ENCODE measurements around the gene ECSIT. TPM values are rescaled to one million over a fixed set of nuclear protein-coding genes. Genes with fewer than 3 reads are reported as not detected.

ECSIT gene
- polyA plus RNA-seq, 1 of the 3 experiments (the other 2 are of a cell fraction): 43.8 TPM

DNA sequence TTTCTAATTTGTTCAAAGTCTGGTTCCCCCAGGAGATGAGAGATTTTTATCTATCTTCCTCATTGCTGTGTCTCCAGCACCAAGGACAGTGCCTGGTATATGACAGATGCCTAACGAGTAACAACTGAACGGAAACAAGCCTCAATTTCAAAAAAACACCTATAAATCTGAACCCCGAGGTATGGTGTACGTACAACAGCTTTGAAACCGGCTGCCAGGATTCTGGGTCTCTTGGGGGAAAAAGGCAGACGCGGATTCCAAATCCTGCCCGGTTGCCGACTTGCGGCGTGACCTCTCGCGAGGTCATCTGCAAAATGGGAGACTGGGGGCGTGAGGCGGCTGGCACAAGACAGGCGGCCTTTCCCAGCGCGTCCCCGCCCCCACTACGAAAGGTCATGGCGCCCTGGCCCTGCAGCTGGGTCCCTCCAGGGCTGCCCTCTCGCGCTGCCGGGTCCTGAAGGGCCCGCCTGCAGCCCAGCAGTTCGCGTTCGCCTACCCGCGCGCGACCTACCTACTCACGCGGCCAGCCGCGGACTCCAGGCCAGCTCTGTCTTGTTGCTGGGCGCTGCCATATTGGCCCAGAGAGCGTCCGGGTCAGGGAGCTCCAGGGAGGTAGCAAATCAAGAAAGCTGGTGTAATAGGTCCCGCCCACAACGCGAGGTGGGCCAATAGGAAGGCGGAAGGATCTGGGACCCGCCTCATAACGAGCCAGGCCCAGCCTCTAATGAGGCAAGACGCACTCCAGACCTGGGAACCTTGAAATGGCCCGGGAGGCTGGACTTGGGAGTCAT is at the start of gene ECSIT (continued):
- TF ChIP-seq IRF3 (IDR thresholded peaks at IDR 0.05; ENCODE audit: low read depth, low read length): no peak
- no peak for TF ChIP-seq USF2 (IDR thresholded peaks at IDR 0.05; ENCODE audit: borderline replicate concordance, low read depth, low read length)
- no peak for TF ChIP-seq ELF1 (IDR thresholded peaks at IDR 0.05)
- TF ChIP-seq CTCF (IDR thresholded peaks at IDR 0.05): no peak
- TF ChIP-seq NFIC (IDR thresholded peaks at IDR 0.05; ENCODE audit: borderline replicate concordance): 0 out of 2 replicates have a peak, but pooled peaks have one; percentile 13
- TF ChIP-seq MXI1 (IDR thresholded peaks at IDR 0.05; ENCODE audit: low read depth, low read length): peak; percentile 95
- TF ChIP-seq FOXJ3 (CRISPR knock-in tag; IDR thresholded peaks at IDR 0.05): no peak; the same call in 1 of the 2 replicates
- TF ChIP-seq POLR2AphosphoS5 (IDR thresholded peaks at IDR 0.05; ENCODE audit: low read depth, low read length): peak; percentile 69
- peak; percentile 98 for TF ChIP-seq SIN3A (IDR thresholded peaks at IDR 0.05; ENCODE audit: borderline replicate concordance, low read depth, low read length)
- TF ChIP-seq EZH2phosphoT487 (IDR thresholded peaks at IDR 0.05; ENCODE audit: borderline replicate concordance, low read depth): no peak

DNA sequence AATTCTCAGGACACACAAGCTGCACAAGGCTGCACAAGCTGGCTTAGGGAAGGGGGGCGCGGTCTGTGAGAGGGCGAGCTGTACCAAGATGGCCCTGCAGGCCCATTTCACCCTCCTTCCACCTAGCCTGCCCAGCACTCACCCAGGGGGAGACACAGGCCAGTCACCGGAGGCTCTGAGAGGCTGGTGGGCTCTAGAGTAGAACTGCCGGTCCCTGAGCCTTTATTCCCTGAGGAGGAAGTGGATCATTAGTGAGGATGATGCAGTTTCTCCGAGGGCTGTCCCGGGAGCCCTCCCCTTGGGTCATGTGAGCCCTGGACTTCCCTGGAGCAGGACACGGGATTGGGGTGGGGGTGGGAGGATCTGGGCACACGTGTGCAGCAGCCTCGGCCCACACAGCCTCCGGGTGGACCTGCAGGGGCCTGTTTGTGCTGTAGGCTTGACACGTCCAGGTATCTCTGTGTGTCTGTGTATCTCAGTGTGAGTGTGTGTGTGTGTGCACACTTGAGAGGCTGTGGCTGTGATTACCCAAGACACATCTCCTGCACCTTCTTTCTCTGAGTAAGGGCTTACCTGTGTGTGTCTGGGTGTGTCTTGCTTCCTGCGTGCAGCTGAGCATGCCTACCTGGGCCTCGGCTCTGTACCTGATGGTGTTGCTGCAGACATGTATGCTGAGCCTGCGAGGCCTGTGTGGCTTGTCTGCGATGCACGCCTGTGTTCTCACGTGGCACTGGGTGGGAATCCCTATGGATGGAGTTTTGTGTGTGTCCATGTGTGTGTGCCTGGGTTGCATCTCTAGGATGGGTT is 48.7 kb upstream of the ECSIT start, which contains the start of gene ACP5:
ACP5 (minus strand) TSS at position 195 of the 807 bp plus-strand sequence. CDS start 328 bp downstream, outside the sequence.
- no peak within 1 kb of the TSS for H2AFZ ChIP-seq (ENCODE audit: low read depth)
- H3K27ac ChIP-seq (ENCODE audit: low read depth in 2 of 2, low read length in 1 of 2): no peak within 1 kb of the TSS
- H3K79me2 ChIP-seq (ENCODE audit: insufficient read depth): no peaks in the 10 kb centered on the region
- CTCF ChIA-PET: interaction anchor here (1.0 to 1.4 kb wide), 3 partner anchors 42 to 95 kb away, joined by 3 to 4 read pairs (median 3); no protein-coding TSS in a partner anchor
- peak; percentile 35 for DNase-seq
- no peaks in the 10 kb centered on the region for H3K9me3 ChIP-seq
- H3K4me3 ChIP-seq (ENCODE audit: low read depth in 2 of 2, low read length in 1 of 2): no peak within 1 kb of the TSS
- H3F3A ChIP-seq (replicated peaks; ENCODE audit: insufficient read depth): no peaks in the 10 kb centered on the region
- WGBS (ENCODE audit: low lambda C conversion rate): 60% methylated on average over 9 of the region's 18 CpGs
- H4K20me1 ChIP-seq (ENCODE audit: insufficient read depth): no peaks in the 10 kb centered on the region
- H3K9me2 ChIP-seq: no peaks in the 10 kb centered on the region
- H3K4me1 ChIP-seq (ENCODE audit: control insufficient read depth in 1 of 2, insufficient read depth in 2 of 2, low read depth in 1 of 2, low read length in 1 of 2): no peaks in the 10 kb centered on the region; a peak in 1 of 4 replicates
- H3K9ac ChIP-seq: no peak within 1 kb of the TSS
- no peak within 1 kb of the TSS for H3K4me2 ChIP-seq
- H3K27me3 ChIP-seq (ENCODE audit: insufficient read depth): no peaks in the 10 kb centered on the region
- POLR2A ChIA-PET: interaction anchor here (1.2 kb wide), 1 partner anchor 19 kb away, joined by 3 read pairs; the partner anchor contains the start of gene ELOF1
- H3K36me3 ChIP-seq (replicated peaks in 1 of 2; ENCODE audit: control insufficient read depth in 1 of 2, insufficient read depth in 2 of 2, low read length in 1 of 2): no peaks in the 10 kb centered on the region
- TF ChIP-seq, protein P1, sequence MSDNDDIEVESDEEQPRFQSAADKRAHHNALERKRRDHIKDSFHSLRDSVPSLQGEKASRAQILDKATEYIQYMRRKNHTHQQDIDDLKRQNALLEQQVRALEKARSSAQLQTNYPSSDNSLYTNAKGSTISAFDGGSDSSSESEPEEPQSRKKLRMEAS (IDR thresholded peaks at IDR 0.05; ENCODE audit: low read depth): no peak
- TF ChIP-seq IRF3 (IDR thresholded peaks at IDR 0.05; ENCODE audit: low read depth, low read length): no peak
- no peak for TF ChIP-seq TEAD4 (IDR thresholded peaks at IDR 0.05; ENCODE audit: borderline replicate concordance, insufficient read depth)
- TF ChIP-seq REST (IDR thresholded peaks at IDR 0.05; ENCODE audit: low read depth, low read length): no peak
- no peak for TF ChIP-seq USF1 (IDR thresholded peaks at IDR 0.05; ENCODE audit: borderline replicate concordance, low read depth)
- TF ChIP-seq FOXJ3 (CRISPR knock-in tag; IDR thresholded peaks at IDR 0.05): no peak
- no peak for TF ChIP-seq MEF2A (IDR thresholded peaks at IDR 0.05; ENCODE audit: borderline replicate concordance, low read depth)
- TF ChIP-seq USF2 (IDR thresholded peaks at IDR 0.05; ENCODE audit: borderline replicate concordance, low read depth, low read length): no peak

Data from SK-N-SH (cell line).